KMS-11 (cell line): Measurements from ENCODE around the gene MUL1.

Source experiments
- H2AFZ ChIP-seq: fragments of 200-600 bp; sonication (generic); 2 replicates; pipeline ENCODE4 v1.6.1; 2016; ENCODE audit warnings: antibody characterized with exemption, mixed run types, low read depth
- H3K27ac ChIP-seq: fragments of 200-600 bp; sonication (generic); 2 replicates; pipeline ENCODE4 v1.6.1; 2016; ENCODE audit warnings: mild to moderate bottlenecking, mixed run types
- H3K27me3 ChIP-seq: fragments of 200-600 bp; sonication (generic); 2 replicates; pipeline ENCODE4 v1.6.1; 2017; ENCODE audit warnings: mild to moderate bottlenecking, low read depth, mixed run types, moderate library complexity; ENCODE audit not compliant: insufficient read depth
- H3K36me3 ChIP-seq: fragments of 200-600 bp; sonication (generic); 2 replicates; pipeline ENCODE4 v1.6.1; 2017; ENCODE audit warnings: mild to moderate bottlenecking, mixed run types; ENCODE audit not compliant: insufficient read depth
- H3K4me1 ChIP-seq: fragments of 200-600 bp; sonication (generic); 2 replicates; pipeline ENCODE4 v1.6.1; 2016; ENCODE audit warnings: mild to moderate bottlenecking, low read depth, mixed run types; ENCODE audit not compliant: poor library complexity, severe bottlenecking
- H3K4me2 ChIP-seq: fragments of 200-600 bp; sonication (generic); 2 replicates; pipeline ENCODE4 v1.7.0; 2016; ENCODE audit warnings: mild to moderate bottlenecking, mixed run types
- H3K4me3 ChIP-seq: fragments of 200-600 bp; sonication (generic); IDR thresholded peaks from 2 replicates; pipeline ENCODE4 v1.6.1; 2017; ENCODE audit warnings: low read depth, low read length, mixed read lengths; ENCODE audit not compliant: insufficient read depth
- H3K79me2 ChIP-seq: fragments of 200-600 bp; sonication (generic); 2 replicates; pipeline ENCODE4 v1.6.1; 2016; ENCODE audit warnings: low read depth, mixed run types; ENCODE audit not compliant: insufficient read depth
- H3K9ac ChIP-seq: fragments of 200-600 bp; sonication (generic); 2 replicates; pipeline ENCODE4 v1.6.1; 2016; ENCODE audit warnings: mild to moderate bottlenecking, mixed run types
- H4K20me1 ChIP-seq: fragments of 200-600 bp; sonication (generic); 2 replicates; pipeline ENCODE4 v1.6.1; 2016; ENCODE audit warnings: mild to moderate bottlenecking, mixed run types; ENCODE audit not compliant: insufficient read depth
- CTCF ChIP-seq: fragments of 200-600 bp; sonication (generic); conservative IDR thresholded peaks from 2 replicates; pipeline ENCODE4 v1.6.1; 2017; ENCODE audit warnings: low read depth, mild to moderate bottlenecking, antibody characterized with exemption, low read length, moderate library complexity, mixed read lengths

MUL1 gene

GRCh38 chr1:20507248-20507563 is 745 bp downstream of the MUL1 start:
- Histone ChIP-seq H3K4me3 (peak overlapping the region; percentile 79), H3K4me2 (peak overlapping the region; percentile 90), H3K4me1 (peaks cover 15% of the 10 kb centered on the region), H3K79me2 (peaks cover 12% of the 10 kb centered on the region; the same call in 1 of the 2 replicates), H3K36me3 (no peaks in the 10 kb centered on the region), H3K27me3 (no peaks in the 10 kb centered on the region; the same call in 1 of the 2 replicates), H3K27ac (no peak overlapping the region), H2AFZ (peak overlapping the region; percentile 90; the same call in 1 of the 2 replicates), H4K20me1 (no peaks in the 10 kb centered on the region), H3K9ac (peak overlapping the region; percentile 61; the same call in 1 of the 2 replicates)
- TF ChIP-seq CTCF, result no peak

DNA sequence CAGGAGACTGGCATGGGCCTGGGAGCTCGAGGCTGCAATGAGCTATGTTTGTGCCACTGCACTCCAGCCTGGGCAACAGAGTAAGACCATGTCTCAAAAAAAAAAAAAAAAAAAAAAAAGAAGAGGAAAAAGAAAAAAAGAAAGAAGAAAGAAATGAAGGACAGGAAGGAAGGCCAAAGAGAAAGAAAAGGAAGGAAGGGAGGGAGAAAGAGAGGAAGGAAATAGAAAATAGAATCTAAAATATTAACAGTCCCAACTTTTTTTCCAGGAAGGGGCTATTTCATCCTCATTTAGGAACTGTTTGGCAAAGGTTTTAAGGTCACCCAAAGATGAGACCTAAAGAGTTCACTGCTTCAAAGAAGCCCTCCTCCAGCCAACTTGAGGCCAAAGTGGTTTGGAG is 2.5 kb downstream of the MUL1 start:
- Histone ChIP-seq H3K4me1 (peaks cover 15% of the 10 kb centered on the region), H3K9ac (no peak overlapping the region), H4K20me1 (no peaks in the 10 kb centered on the region), H3K36me3 (no peaks in the 10 kb centered on the region), H3K27ac (no peak overlapping the region), H3K4me3 (no peak overlapping the region), H3K4me2 (no peak overlapping the region), H3K79me2 (peaks cover 12% of the 10 kb centered on the region; the same call in 1 of the 2 replicates), H2AFZ (no peak overlapping the region), H3K27me3 (no peaks in the 10 kb centered on the region; the same call in 1 of the 2 replicates)
- no peak for TF ChIP-seq CTCF

DNA sequence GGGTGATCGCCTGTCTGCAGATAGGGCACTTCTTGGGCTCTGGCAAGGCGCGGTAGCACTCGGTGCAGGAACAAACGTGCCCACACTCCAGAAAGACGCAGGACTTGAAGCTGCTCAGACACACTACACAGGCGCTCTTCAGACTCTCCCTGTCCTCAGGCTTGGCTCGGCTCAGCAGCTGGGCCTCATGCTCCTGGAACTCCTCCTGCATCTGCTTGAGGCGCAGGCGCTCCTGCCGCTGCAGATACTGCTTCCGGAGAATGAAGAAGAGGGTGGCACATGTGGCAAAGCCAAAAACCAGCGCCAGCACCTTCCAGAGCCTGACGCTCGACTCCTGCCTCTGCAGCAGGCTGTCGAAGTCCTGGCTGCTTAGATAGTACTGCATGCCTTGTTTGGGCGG is 7.2 kb downstream of the MUL1 start:
- TF ChIP-seq CTCF, result no peak
- Histone ChIP-seq H3K27ac (no peak overlapping the region), H3K36me3 (no peaks in the 10 kb centered on the region), H3K4me1 (no peaks in the 10 kb centered on the region), H3K9ac (no peak overlapping the region), H3K4me2 (no peak overlapping the region), H3K4me3 (no peak overlapping the region), H4K20me1 (no peaks in the 10 kb centered on the region), H3K79me2 (0 out of 2 replicates have a peak, but pooled peaks cover under 1% of the 10 kb centered on the region), H3K27me3 (no peaks in the 10 kb centered on the region), H2AFZ (no peak overlapping the region)

- TF ChIP-seq CTCF, result no peak
Observed at GRCh38 chr1:20499718-20500117, 8.2 kb downstream of the MUL1 start.

More at GRCh38 chr1:20499718-20500117, 8.2 kb downstream of the MUL1 start:
- H3K4me3 ChIP-seq, result no peak overlapping the region
- no peak overlapping the region for H2AFZ ChIP-seq
- no peaks in the 10 kb centered on the region for H4K20me1 ChIP-seq
- no peak overlapping the region for H3K4me2 ChIP-seq
- H3K4me1 ChIP-seq, result no peaks in the 10 kb centered on the region
- no peaks in the 10 kb centered on the region for H3K36me3 ChIP-seq
- no peak overlapping the region for H3K27ac ChIP-seq
- no peaks in the 10 kb centered on the region for H3K27me3 ChIP-seq
- no peaks in the 10 kb centered on the region for H3K79me2 ChIP-seq
- H3K9ac ChIP-seq, result no peak overlapping the region
